HEK293T (cell line): ENCODE data around the gene YPEL5.

ENCODE experiments used
- CTCF ChIA-PET: fragments of 350-600 bp; formaldehyde crosslinking; extraction: SDS; loops from one replicate; lab custom pipeline; 2021; ENCODE audit warnings: antibody characterized with exemption, inconsistent platforms; lab: Yijun Ruan, JAX
- POLR2A ChIA-PET: fragments of 350-600 bp; formaldehyde crosslinking; extraction: SDS; loops from one replicate; lab custom pipeline; 2020; ENCODE audit warnings: antibody characterized with exemption, inconsistent platforms; lab: Yijun Ruan, JAX
- DNase-seq: peaks from one replicate; pipeline ENCODE4 v3.0.0; 2012; ENCODE audit warnings: mixed read lengths; ENCODE audit errors: extremely low spot score
- ARNT ChIP-seq: fragments of 450-650 bp; IDR thresholded peaks from 2 replicates; pipeline ENCODE4 v1.6.1; 2017; ENCODE audit warnings: mild to moderate bottlenecking
- BHLHE40 ChIP-seq: fragments of 450-650 bp; IDR thresholded peaks from 2 replicates; pipeline ENCODE4 v1.6.1; 2016; ENCODE audit warnings: mild to moderate bottlenecking, moderate library complexity, borderline replicate concordance
- CTBP1 ChIP-seq: fragments of 450-650 bp; IDR thresholded peaks from 2 replicates; pipeline ENCODE4 v1.6.1; 2016; ENCODE audit warnings: borderline replicate concordance
- ELF4 ChIP-seq: fragments of 450-650 bp; IDR thresholded peaks from 2 replicates; pipeline ENCODE4 v1.6.1; 2017; ENCODE audit warnings: antibody characterized with exemption
- FOXA1 ChIP-seq: fragments of 450-650 bp; IDR thresholded peaks from 2 replicates; pipeline ENCODE4 v1.6.1; 2016; ENCODE audit warnings: mild to moderate bottlenecking
- FOXK2 ChIP-seq: fragments of 450-650 bp; IDR thresholded peaks from 2 replicates; pipeline ENCODE4 v1.6.1; 2016; ENCODE audit warnings: mild to moderate bottlenecking
- FOXM1 ChIP-seq: fragments of 450-650 bp; IDR thresholded peaks from 2 replicates; pipeline ENCODE4 v1.6.1; 2017; ENCODE audit warnings: mild to moderate bottlenecking, borderline replicate concordance
- HDGF ChIP-seq: fragments of 450-650 bp; IDR thresholded peaks from 2 replicates; pipeline ENCODE4 v1.6.1; 2017; ENCODE audit warnings: antibody characterized with exemption, borderline replicate concordance
- L3MBTL2 ChIP-seq: fragments of 450-650 bp; conservative IDR thresholded peaks from 2 replicates; pipeline ENCODE4 v1.6.1; 2016; ENCODE audit warnings: mild to moderate bottlenecking
- LEF1 ChIP-seq: fragments of 450-650 bp; IDR thresholded peaks from 2 replicates; pipeline ENCODE4 v1.6.1; 2017; ENCODE audit warnings: mild to moderate bottlenecking, borderline replicate concordance
- NFRKB ChIP-seq: fragments of 450-650 bp; IDR thresholded peaks from 2 replicates; pipeline ENCODE4 v1.6.1; 2016; ENCODE audit warnings: mild to moderate bottlenecking, moderate library complexity
- PKNOX1 ChIP-seq: fragments of 450-650 bp; IDR thresholded peaks from 2 replicates; pipeline ENCODE4 v1.6.1; 2016
- SP1 ChIP-seq: fragments of 450-650 bp; IDR thresholded peaks from 2 replicates; pipeline ENCODE4 v1.6.1; 2017
- SUZ12 ChIP-seq: fragments of 450-650 bp; IDR thresholded peaks from 2 replicates; pipeline ENCODE4 v1.6.1; 2016; ENCODE audit warnings: mild to moderate bottlenecking
- TARDBP ChIP-seq: fragments of 450-650 bp; IDR thresholded peaks from 2 replicates; pipeline ENCODE4 v1.6.1; 2016
- ZNF384 ChIP-seq: fragments of 450-650 bp; IDR thresholded peaks from 2 replicates; pipeline ENCODE4 v1.6.1; 2016

Gene YPEL5

GRCh38 chr2:30165617-30166016 is 18.8 kb downstream of the YPEL5 start:
- DNase-seq, result no peak

GRCh38 chr2:30172627-30173026 is 25.8 kb downstream of the YPEL5 start:
- TF ChIP-seq NFRKB, result no peak
- no peak for TF ChIP-seq PKNOX1
- TF ChIP-seq FOXK2, result no peak
- TF ChIP-seq TARDBP, result no peak
- ChIA-PET POLR2A (no interaction called here), CTCF (no interaction called here)
- DNase-seq, result no peak

More at GRCh38 chr2:30165617-30166016, 18.8 kb downstream of the YPEL5 start:
- POLR2A ChIA-PET, result interaction anchor here (1.2 kb wide), 1 partner anchor 18 kb away, joined by 4 read pairs; no protein-coding TSS in a partner anchor
- CTCF ChIA-PET, result interaction anchor here (0.6 to 2.8 kb wide), 18 partner anchors 10 to 569 kb away, joined by 3 to 53 read pairs (median 6); no protein-coding TSS in a partner anchor
- TF ChIP-seq ZNF384 (no peak), CTBP1 (no peak)

- DNase-seq, result no peak
- POLR2A ChIA-PET, result no interaction called here
- TF ChIP-seq NFRKB, result no peak
- TF ChIP-seq SP1, result no peak
- no peak for TF ChIP-seq ZNF384
- no peak for TF ChIP-seq HDGF
- no peak for TF ChIP-seq ELF4
- no peak for TF ChIP-seq SUZ12
- TF ChIP-seq FOXK2, result no peak
- no peak for TF ChIP-seq TARDBP
- no peak for TF ChIP-seq FOXA1
- TF ChIP-seq LEF1, result no peak
- no peak for TF ChIP-seq PKNOX1
- TF ChIP-seq FOXM1, result no peak
- TF ChIP-seq L3MBTL2, result no peak
- CTCF ChIA-PET, result no interaction called here
Observed at GRCh38 chr2:30177440-30177839, 30.6 kb downstream of the YPEL5 start.

- TF ChIP-seq NFRKB (no peak), CTBP1 (no peak), FOXK2 (no peak), ZNF384 (no peak), FOXA1 (no peak), ELF4 (no peak), BHLHE40 (no peak), FOXM1 (no peak), TARDBP (no peak), SUZ12 (no peak), ARNT (no peak), LEF1 (no peak)
- POLR2A ChIA-PET, result no interaction called here
- DNase-seq, result no peak
- CTCF ChIA-PET, result no interaction called here
Observed at GRCh38 chr2:30177956-30178355, 31.1 kb downstream of the YPEL5 start.

GRCh38 chr2:30178618-30179434 is 32.0 kb downstream of the YPEL5 start:
- TF ChIP-seq ARNT (no peak), ZNF384 (no peak), HDGF (no peak), L3MBTL2 (no peak), PKNOX1 (no peak), SP1 (no peak), FOXM1 (no peak), FOXK2 (no peak)
- DNase-seq, result no peak
- ChIA-PET POLR2A (no interaction called here), CTCF (interaction anchor here (2.3 kb wide), 1 partner anchor 14 kb away, joined by 7 read pairs; no protein-coding TSS in a partner anchor)

GRCh38 chr2:30179536-30179935 is 32.7 kb downstream of the YPEL5 start:
- DNase-seq, result no peak
- ChIA-PET POLR2A (no interaction called here), CTCF (interaction anchor here (2.3 kb wide), 1 partner anchor 15 kb away, joined by 7 read pairs; no protein-coding TSS in a partner anchor)
- no peak for TF ChIP-seq NFRKB
- TF ChIP-seq L3MBTL2, result no peak
- no peak for TF ChIP-seq BHLHE40
- TF ChIP-seq LEF1, result no peak
- no peak for TF ChIP-seq ZNF384
- TF ChIP-seq FOXA1, result no peak
- no peak for TF ChIP-seq TARDBP
- no peak for TF ChIP-seq ELF4
- no peak for TF ChIP-seq SUZ12

- TF ChIP-seq CTBP1, result no peak
- TF ChIP-seq SP1, result no peak
- TF ChIP-seq ELF4, result no peak
- TF ChIP-seq FOXM1, result no peak
- no peak for TF ChIP-seq ARNT
- no peak for TF ChIP-seq HDGF
- no peak for TF ChIP-seq BHLHE40
- no peak for TF ChIP-seq L3MBTL2
- TF ChIP-seq NFRKB, result no peak
- no peak for TF ChIP-seq PKNOX1
- TF ChIP-seq LEF1, result no peak
- TF ChIP-seq FOXA1, result no peak
- no peak for TF ChIP-seq ZNF384
- TF ChIP-seq SUZ12, result no peak
- no peak for TF ChIP-seq FOXK2
- ChIA-PET POLR2A (no interaction called here), CTCF (interaction anchor here (2.3 kb wide), 1 partner anchor 15 kb away, joined by 7 read pairs; no protein-coding TSS in a partner anchor)
- DNase-seq, result no peak
Observed at GRCh38 chr2:30180226-30180625, 33.4 kb downstream of the YPEL5 start.
